Natural killer cell (primary cell): Measurements from ENCODE around the gene CNGA1. TPM values are rescaled to one million over a fixed set of nuclear protein-coding genes. Genes with fewer than 3 reads are reported as not detected.

Source experiments
- ATAC-seq, 3 donors: fragments of 150-1000 bp in 2 of 3; fragments of 200-7000 bp in 1 of 3; cut with Tn5 transposase; 1 replicate in 1 of 3; 2 replicates in 2 of 3; pipeline ENCODE4 v1.10.0; 2021; ENCODE audit warnings: mild to moderate bottlenecking in 2 of 3, moderate library complexity in 2 of 3
- DNase-seq, 2 donors: peaks; one replicate each; pipeline versions ENCODE4 v3.0.0 to v3.0.0-alpha.2; 2013 to 2021; ENCODE audit warnings: mixed read lengths in 1 of 2
- H3K27ac ChIP-seq: one replicate; pipeline ENCODE4 v1.5.1; 2013; ENCODE audit warnings: mild to moderate bottlenecking, low read length
- H3K27me3 ChIP-seq: one replicate; pipeline ENCODE4 v1.6.1; 2013; ENCODE audit warnings: low read length; ENCODE audit not compliant: control insufficient read depth, insufficient read depth
- H3K36me3 ChIP-seq: one replicate; pipeline ENCODE4 v1.6.1; 2013; ENCODE audit warnings: low read length; ENCODE audit not compliant: control insufficient read depth, insufficient read depth
- H3K4me1 ChIP-seq: one replicate; pipeline ENCODE4 v1.6.1; 2013; ENCODE audit warnings: low read length; ENCODE audit not compliant: control insufficient read depth, insufficient read depth
- H3K4me3 ChIP-seq: one replicate; pipeline ENCODE4 v1.5.1; 2013; ENCODE audit warnings: low read length
- H3K9me3 ChIP-seq: one replicate; pipeline ENCODE4 v1.6.1; 2013; ENCODE audit warnings: low read length; ENCODE audit not compliant: control insufficient read depth, insufficient read depth
- H3K27ac Mint-ChIP-seq, 2 donors: one replicate each; pipeline ENCODE4 v1.8.0; 2022; ENCODE audit warnings: mild to moderate bottlenecking in 2 of 2, mixed read lengths in 2 of 2, moderate library complexity in 1 of 2
- H3K27me3 Mint-ChIP-seq, 2 donors: one replicate each; pipeline ENCODE4 v1.8.0; 2022; ENCODE audit warnings: low read depth in 2 of 2, mixed read lengths in 2 of 2
- H3K36me3 Mint-ChIP-seq: one replicate; pipeline ENCODE4 v1.8.0; 2022; ENCODE audit warnings: mixed read lengths
- H3K4me1 Mint-ChIP-seq, 2 donors: one replicate each; pipeline ENCODE4 v1.8.0; 2022; ENCODE audit warnings: mixed read lengths in 2 of 2
- H3K4me3 Mint-ChIP-seq: one replicate; pipeline ENCODE4 v1.8.0; 2022; ENCODE audit warnings: mild to moderate bottlenecking, moderate library complexity, mixed read lengths
- H3K9me3 Mint-ChIP-seq, 2 donors: one replicate each; pipeline ENCODE4 v1.8.0; 2022; ENCODE audit warnings: mixed read lengths in 2 of 2
- WGBS: methylation state at CpG from one replicate; pipeline ENCODE4 v1.1.7; 2013; ENCODE audit warnings: missing lambda C conversion rate; ENCODE audit not compliant: insufficient coverage; 5-methylcytosine and 5-hydroxymethylcytosine counted together
- intact Hi-C: fragments of 100-400 bp; cut with micrococcal nuclease; formaldehyde crosslinking; loops from one replicate; pipeline ENCODE4 v1.14.2; 2022
- total RNA-seq, 4 donors: library from RNA; stranded (reverse); fragments of 120-200 nt in 1 of 4; gene quantifications; one replicate each; pipeline versions ENCODE4 v1.2.3 to v1.2.4, GENCODE V29; 2013 to 2022
- TF ChIP-seq, protein P1 (sequence below): fragments of 200-600 bp; IDR thresholded peaks from one replicate; pipeline ENCODE4 v1.8.0; 2022; ENCODE audit warnings: antibody characterized with exemption

Gene CNGA1
- total RNA-seq, 3 donors from 2014 or later (not counting 1 experiment from before 2014, with no cell fraction given) = not detected

DNA sequence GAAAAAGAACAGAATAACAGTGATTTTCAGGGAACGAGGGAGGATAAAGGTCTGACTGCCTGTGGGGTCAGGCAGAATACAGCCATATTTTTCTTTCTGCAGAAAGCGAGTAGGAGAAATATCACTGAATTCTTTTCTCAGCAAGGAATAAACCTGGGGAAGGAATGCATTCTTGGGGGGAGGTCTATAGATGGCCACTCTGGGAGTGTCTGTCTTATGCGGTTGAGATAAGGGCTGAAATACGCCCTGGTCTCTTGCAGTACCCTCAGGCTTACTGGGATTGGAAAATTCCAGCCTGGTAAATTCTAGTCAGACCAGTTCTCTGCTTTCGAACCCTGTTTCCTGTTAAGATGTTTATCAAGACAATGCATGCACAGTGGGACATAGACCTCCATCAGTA lies 26.3 kb downstream of the CNGA1 start:
- H3K27ac ChIP-seq = no peak overlapping the region
- ATAC-seq = no peak
- H3K4me3 ChIP-seq = no peak overlapping the region
- no peak overlapping the region for H3K4me3 Mint-ChIP-seq
- H3K36me3 Mint-ChIP-seq = peaks cover 16% of the 10 kb centered on the region
- peaks cover 4% of the 10 kb centered on the region for H3K27me3 ChIP-seq
- H3K36me3 ChIP-seq = no peaks in the 10 kb centered on the region
- no peak for DNase-seq
- 92% methylated on average over 5 of the region's 5 CpGs for WGBS
- no peak overlapping the region for H3K27ac Mint-ChIP-seq
- intact Hi-C loops = no loop called here
- H3K4me1 ChIP-seq = no peaks in the 10 kb centered on the region
- H3K9me3 ChIP-seq = peaks cover 10% of the 10 kb centered on the region
- H3K27me3 Mint-ChIP-seq = peaks cover 20 to 35% of the 10 kb centered on the region in 2 donors
- peaks cover 0 to 6% of the 10 kb centered on the region in 2 donors for H3K4me1 Mint-ChIP-seq
- TF ChIP-seq, protein P1, sequence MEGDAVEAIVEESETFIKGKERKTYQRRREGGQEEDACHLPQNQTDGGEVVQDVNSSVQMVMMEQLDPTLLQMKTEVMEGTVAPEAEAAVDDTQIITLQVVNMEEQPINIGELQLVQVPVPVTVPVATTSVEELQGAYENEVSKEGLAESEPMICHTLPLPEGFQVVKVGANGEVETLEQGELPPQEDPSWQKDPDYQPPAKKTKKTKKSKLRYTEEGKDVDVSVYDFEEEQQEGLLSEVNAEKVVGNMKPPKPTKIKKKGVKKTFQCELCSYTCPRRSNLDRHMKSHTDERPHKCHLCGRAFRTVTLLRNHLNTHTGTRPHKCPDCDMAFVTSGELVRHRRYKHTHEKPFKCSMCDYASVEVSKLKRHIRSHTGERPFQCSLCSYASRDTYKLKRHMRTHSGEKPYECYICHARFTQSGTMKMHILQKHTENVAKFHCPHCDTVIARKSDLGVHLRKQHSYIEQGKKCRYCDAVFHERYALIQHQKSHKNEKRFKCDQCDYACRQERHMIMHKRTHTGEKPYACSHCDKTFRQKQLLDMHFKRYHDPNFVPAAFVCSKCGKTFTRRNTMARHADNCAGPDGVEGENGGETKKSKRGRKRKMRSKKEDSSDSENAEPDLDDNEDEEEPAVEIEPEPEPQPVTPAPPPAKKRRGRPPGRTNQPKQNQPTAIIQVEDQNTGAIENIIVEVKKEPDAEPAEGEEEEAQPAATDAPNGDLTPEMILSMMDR = no peak
- peaks cover 3 to 4% of the 10 kb centered on the region in 2 donors for H3K9me3 Mint-ChIP-seq

DNA sequence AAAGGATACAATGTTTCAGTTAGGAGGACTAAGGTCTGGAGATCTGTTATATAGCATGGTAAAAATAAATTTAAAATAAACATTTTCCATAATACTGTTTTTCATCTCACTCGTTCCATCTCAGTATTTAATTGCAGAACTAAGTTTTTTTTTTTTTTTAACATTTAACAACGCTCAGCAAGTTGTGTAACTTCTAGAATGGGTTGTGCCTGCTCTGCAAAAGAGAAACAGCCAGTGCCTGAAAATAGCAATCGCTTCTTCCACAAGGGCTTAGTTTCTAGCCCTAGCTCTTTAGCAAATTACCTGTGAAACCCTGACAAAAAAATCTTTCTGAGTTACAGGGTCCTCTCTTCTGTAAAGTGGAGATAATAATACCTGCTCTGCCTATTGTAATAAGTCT lies 41.9 kb downstream of the CNGA1 start:
- Histone ChIP-seq H3K4me1 (no peaks in the 10 kb centered on the region), H3K27ac (no peak overlapping the region), H3K27me3 (no peaks in the 10 kb centered on the region), H3K9me3 (no peaks in the 10 kb centered on the region), H3K4me3 (no peak overlapping the region), H3K36me3 (no peaks in the 10 kb centered on the region)
- Mint-ChIP-seq H3K27ac (no peak overlapping the region), H3K9me3 (no peaks in the 10 kb centered on the region), H3K36me3 (no peaks in the 10 kb centered on the region), H3K27me3 (peaks cover 12 to 18% of the 10 kb centered on the region in 2 donors), H3K4me1 (no peaks in the 10 kb centered on the region), H3K4me3 (no peak overlapping the region)
- 86% methylated on average over 2 of the region's 3 CpGs for WGBS
- ATAC-seq (no peak), DNase-seq (no peak)
- intact Hi-C loops = no loop called here
- TF ChIP-seq, protein P1 = no peak

DNA sequence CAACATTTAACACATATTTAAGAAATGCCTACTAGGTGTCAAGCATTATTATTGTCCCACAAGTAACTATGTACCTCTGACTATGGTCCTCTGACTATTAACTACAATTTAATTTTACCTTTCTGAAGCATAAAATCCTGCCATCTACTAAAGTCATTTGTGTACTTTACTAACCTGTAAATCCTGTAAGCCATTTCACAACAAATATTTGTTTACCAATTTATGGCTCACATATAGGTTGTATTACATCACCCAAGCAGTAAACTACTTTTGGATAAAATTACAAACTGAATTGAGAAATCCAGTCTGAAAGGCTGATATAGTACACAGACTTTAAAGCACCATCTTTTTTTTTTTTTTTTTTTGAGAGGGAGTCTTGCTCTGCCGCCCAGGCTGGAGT lies 43.8 kb downstream of the CNGA1 start:
- ATAC-seq (no peak), DNase-seq (no peak)
- H3K36me3 Mint-ChIP-seq = no peaks in the 10 kb centered on the region
- no peaks in the 10 kb centered on the region for H3K4me1 Mint-ChIP-seq
- H3K27ac Mint-ChIP-seq = no peak overlapping the region
- no peak overlapping the region for H3K27ac ChIP-seq
- H3K4me3 ChIP-seq = no peak overlapping the region
- H3K9me3 Mint-ChIP-seq = no peaks in the 10 kb centered on the region
- H3K27me3 Mint-ChIP-seq = peaks cover 19 to 30% of the 10 kb centered on the region in 2 donors
- H3K36me3 ChIP-seq = no peaks in the 10 kb centered on the region
- intact Hi-C loops = no loop called here
- no peak overlapping the region for H3K4me3 Mint-ChIP-seq
- H3K4me1 ChIP-seq = no peaks in the 10 kb centered on the region
- TF ChIP-seq, protein P1 = no peak
- no peaks in the 10 kb centered on the region for H3K9me3 ChIP-seq
- no CpG with 5 or more reads among the region's 1 CpG for WGBS
- H3K27me3 ChIP-seq = no peaks in the 10 kb centered on the region

DNA sequence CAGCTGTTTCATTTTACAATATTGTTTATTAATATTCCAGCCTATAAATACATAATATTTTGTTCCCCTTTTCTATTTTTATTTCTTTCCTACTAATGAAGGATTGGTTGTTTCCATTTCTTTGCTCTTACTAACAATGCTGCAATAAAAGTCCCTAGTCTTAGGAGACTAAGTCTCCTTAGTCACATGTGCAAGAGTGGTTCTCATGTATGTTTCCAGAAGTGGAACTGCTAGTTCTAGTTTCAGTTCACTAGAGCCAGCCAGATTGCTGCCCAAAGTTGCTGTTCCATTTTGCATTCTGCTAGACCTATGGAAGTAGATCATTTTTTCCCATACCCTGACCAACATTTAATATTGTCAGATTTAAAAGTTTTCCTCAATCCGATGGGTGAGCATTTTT lies 44.3 kb downstream of the CNGA1 start:
- no peaks in the 10 kb centered on the region for H3K4me1 Mint-ChIP-seq
- Histone ChIP-seq H3K9me3 (no peaks in the 10 kb centered on the region), H3K36me3 (no peaks in the 10 kb centered on the region), H3K27me3 (no peaks in the 10 kb centered on the region), H3K4me3 (no peak overlapping the region), H3K27ac (no peak overlapping the region), H3K4me1 (no peaks in the 10 kb centered on the region)
- WGBS = no CpG with 5 or more reads among the region's 1 CpG
- ATAC-seq (no peak), DNase-seq (no peak)
- H3K27ac Mint-ChIP-seq = no peak overlapping the region
- peaks cover 19 to 32% of the 10 kb centered on the region in 2 donors for H3K27me3 Mint-ChIP-seq
- TF ChIP-seq, protein P1 = no peak
- no peak overlapping the region for H3K4me3 Mint-ChIP-seq
- intact Hi-C loops = no loop called here
- H3K9me3 Mint-ChIP-seq = no peaks in the 10 kb centered on the region
- H3K36me3 Mint-ChIP-seq = no peaks in the 10 kb centered on the region
